CD4-positive, alpha-beta T cell (primary cell): Measurements from ENCODE around the gene ADGRV1. TPM values are rescaled to one million over a fixed set of nuclear protein-coding genes. Genes with fewer than 3 reads are reported as not detected.

Experiments
- ATAC-seq: fragments of 200-7000 bp; cut with Tn5 transposase; one replicate; pipeline ENCODE4 v1.10.0; 2022; ENCODE audit warnings: mild to moderate bottlenecking; ENCODE audit not compliant: poor library complexity
- CTCF ChIA-PET: fragments of 350-600 bp; sonication (Branson Sonifier 250); formaldehyde crosslinking; loops from one replicate; lab custom pipeline; 2021; ENCODE audit warnings: antibody characterized with exemption, inconsistent platforms; lab: Charles Lee
- POLR2A ChIA-PET: fragments of 350-600 bp; sonication (Branson Sonifier 250); formaldehyde crosslinking; loops from one replicate; lab custom pipeline; 2021; ENCODE audit warnings: antibody characterized with exemption, inconsistent platforms; lab: Charles Lee
- DNase-seq, 14 experiments: peaks; one replicate each; pipeline ENCODE4 v3.0.0-alpha.2; 2013 to 2020; ENCODE audit warnings: mixed read lengths in 2 of 14
- H3K27ac ChIP-seq, 2 donors: one replicate each; pipeline versions ENCODE4 v1.5.1 to v1.7.0; 2013; ENCODE audit warnings: low read length in 2 of 2, low read depth in 1 of 2, mild to moderate bottlenecking in 1 of 2
- H3K27me3 ChIP-seq, 2 experiments: 1 replicate in 1 of 2; 2 replicates in 1 of 2; pipeline versions ENCODE4 v1.6.1 to v1.7.0; 2013; ENCODE audit warnings: low read length in 2 of 2, control low read depth in 1 of 2, mild to moderate bottlenecking in 1 of 2, moderate library complexity in 1 of 2; ENCODE audit not compliant: insufficient read depth in 2 of 2, control insufficient read depth in 1 of 2
- H3K36me3 ChIP-seq: one replicate; pipeline ENCODE4 v1.6.1; 2013; ENCODE audit warnings: low read length, control low read depth; ENCODE audit not compliant: insufficient read depth
- H3K4me1 ChIP-seq: one replicate; pipeline ENCODE4 v1.6.1; 2013; ENCODE audit warnings: low read length, control low read depth; ENCODE audit not compliant: insufficient read depth
- H3K4me3 ChIP-seq: one replicate; pipeline ENCODE4 v1.5.1; 2013; ENCODE audit warnings: mild to moderate bottlenecking, low read length, moderate library complexity
- H3K9me3 ChIP-seq, 2 experiments: 1 replicate in 1 of 2; 2 replicates in 1 of 2; pipeline versions ENCODE4 v1.6.1 to v1.7.0; 2013; ENCODE audit warnings: low read length in 2 of 2, mild to moderate bottlenecking in 2 of 2, control low read depth in 1 of 2, moderate library complexity in 1 of 2; ENCODE audit not compliant: control insufficient read depth in 1 of 2, insufficient read depth in 1 of 2
- H3K27ac Mint-ChIP-seq: one replicate; pipeline ENCODE4 v1.8.0; 2020; ENCODE audit warnings: mixed read lengths
- H3K27me3 Mint-ChIP-seq: one replicate; pipeline ENCODE4 v1.8.0; 2021; ENCODE audit warnings: mixed read lengths
- H3K36me3 Mint-ChIP-seq: one replicate; pipeline ENCODE4 v1.8.0; 2021; ENCODE audit warnings: low read depth, mixed read lengths
- H3K4me1 Mint-ChIP-seq: one replicate; pipeline ENCODE4 v1.8.0; 2021; ENCODE audit warnings: low read depth, mixed read lengths
- H3K4me3 Mint-ChIP-seq: one replicate; pipeline ENCODE4 v1.8.0; 2020; ENCODE audit warnings: mild to moderate bottlenecking, mixed read lengths
- H3K9me3 Mint-ChIP-seq: one replicate; pipeline ENCODE4 v1.8.0; 2020; ENCODE audit warnings: mixed read lengths
- intact Hi-C, 2 experiments: fragments of 100-400 bp; cut with DNase I in 1 of 2; cut with micrococcal nuclease in 1 of 2; formaldehyde crosslinking; loops; one replicate each; pipeline versions ENCODE4 v1.15.1 to v1.9.0; 2023 to 2025; cut with DNase I, micrococcal nuclease
- total RNA-seq, 174 experiments: library from RNA in 2 of 174; stranded (reverse) in 2 of 174; gene quantifications; one replicate each; pipeline ENCODE4 v1.2.3 and lab custom pipeline; 2021 to 2026
- TF ChIP-seq, protein P1 (sequence below): fragments of 200-600 bp; IDR thresholded peaks from one replicate; pipeline ENCODE4 v1.8.0; 2022; ENCODE audit warnings: antibody characterized with exemption, mild to moderate bottlenecking

The ADGRV1 gene
- total RNA-seq, 2 experiments from 2014 or later: 0.81 to 1.2 TPM

DNA sequence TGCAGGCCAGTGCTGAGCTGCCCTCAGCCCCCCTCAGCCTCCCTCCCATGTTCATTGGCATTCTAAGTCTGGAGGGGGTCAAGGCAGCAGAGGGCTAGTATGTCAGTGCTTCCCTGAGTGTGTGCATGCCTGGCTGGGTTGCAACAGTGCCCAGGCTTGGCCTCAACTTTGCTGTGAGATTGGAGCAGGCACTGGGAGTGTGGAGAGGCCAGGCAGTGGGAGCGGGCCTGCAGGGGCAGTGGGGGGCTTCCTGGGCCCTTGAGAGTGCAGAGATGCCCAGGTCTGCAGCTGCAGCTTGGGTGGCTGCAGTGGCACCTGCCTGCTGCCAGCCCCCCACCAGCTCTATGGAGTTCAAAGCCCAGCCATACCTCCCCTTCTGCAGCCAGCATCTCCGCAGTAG lies 585.2 kb downstream of the ADGRV1 start:
- Mint-ChIP-seq H3K9me3 (no peaks in the 10 kb centered on the region), H3K36me3 (no peaks in the 10 kb centered on the region), H3K27ac (no peak overlapping the region), H3K4me1 (no peaks in the 10 kb centered on the region), H3K4me3 (no peak overlapping the region), H3K27me3 (no peaks in the 10 kb centered on the region)
- DNase-seq: no peak
- Histone ChIP-seq H3K27ac (no peak overlapping the region), H3K9me3 (peaks cover 0 to 13% of the 10 kb centered on the region in 2 experiments), H3K27me3 (no peaks in the 10 kb centered on the region), H3K4me1 (no peaks in the 10 kb centered on the region), H3K4me3 (no peak overlapping the region), H3K36me3 (no peaks in the 10 kb centered on the region)
- CTCF ChIA-PET: no interaction called here
- POLR2A ChIA-PET: no interaction called here
- ATAC-seq: no peak
- TF ChIP-seq, protein P1, sequence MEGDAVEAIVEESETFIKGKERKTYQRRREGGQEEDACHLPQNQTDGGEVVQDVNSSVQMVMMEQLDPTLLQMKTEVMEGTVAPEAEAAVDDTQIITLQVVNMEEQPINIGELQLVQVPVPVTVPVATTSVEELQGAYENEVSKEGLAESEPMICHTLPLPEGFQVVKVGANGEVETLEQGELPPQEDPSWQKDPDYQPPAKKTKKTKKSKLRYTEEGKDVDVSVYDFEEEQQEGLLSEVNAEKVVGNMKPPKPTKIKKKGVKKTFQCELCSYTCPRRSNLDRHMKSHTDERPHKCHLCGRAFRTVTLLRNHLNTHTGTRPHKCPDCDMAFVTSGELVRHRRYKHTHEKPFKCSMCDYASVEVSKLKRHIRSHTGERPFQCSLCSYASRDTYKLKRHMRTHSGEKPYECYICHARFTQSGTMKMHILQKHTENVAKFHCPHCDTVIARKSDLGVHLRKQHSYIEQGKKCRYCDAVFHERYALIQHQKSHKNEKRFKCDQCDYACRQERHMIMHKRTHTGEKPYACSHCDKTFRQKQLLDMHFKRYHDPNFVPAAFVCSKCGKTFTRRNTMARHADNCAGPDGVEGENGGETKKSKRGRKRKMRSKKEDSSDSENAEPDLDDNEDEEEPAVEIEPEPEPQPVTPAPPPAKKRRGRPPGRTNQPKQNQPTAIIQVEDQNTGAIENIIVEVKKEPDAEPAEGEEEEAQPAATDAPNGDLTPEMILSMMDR: no peak
- intact Hi-C loops: no loop called here

DNA sequence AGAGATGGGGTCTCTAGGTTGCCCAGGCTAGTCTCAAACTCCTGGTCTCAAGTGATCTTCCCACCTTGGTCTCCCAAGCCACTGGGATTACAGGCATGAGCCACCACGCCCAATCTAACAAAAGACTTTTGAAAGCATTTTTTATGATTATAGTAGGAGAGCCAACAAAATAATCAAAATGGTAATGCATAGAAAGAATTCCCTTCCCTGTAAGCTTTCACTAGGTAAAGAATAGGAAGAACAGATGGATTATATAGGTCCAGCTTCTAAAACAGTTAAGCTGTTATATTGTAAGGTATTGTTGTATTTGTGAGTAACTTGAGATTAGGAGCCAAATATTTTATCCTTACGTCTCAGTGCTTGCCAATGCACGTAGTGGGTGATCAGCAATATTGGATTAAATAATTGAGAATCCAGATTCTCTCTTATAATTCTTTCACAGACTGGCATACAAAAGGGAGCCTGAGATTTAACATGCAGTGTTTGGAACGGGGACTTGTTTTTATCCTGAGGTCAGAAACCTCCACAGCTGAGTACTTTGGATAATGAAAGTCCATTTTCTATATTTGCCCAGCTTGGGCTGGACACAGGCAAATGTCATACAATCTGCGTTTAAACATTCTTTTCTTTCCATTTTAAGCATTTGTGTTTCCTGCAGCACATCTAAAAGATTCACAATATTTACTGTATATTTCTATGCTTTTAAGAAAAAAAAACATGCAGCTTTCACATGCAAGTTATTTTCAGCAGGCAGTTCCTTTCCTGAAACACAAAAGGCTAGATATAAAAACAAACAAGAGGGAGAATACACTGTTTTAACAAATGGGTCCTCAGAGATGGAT lies 586.1 kb downstream of the ADGRV1 start:
- no peaks in the 10 kb centered on the region for H3K27me3 Mint-ChIP-seq
- Histone ChIP-seq H3K27me3 (no peaks in the 10 kb centered on the region), H3K4me3 (no peak overlapping the region), H3K36me3 (no peaks in the 10 kb centered on the region), H3K27ac (no peak overlapping the region), H3K4me1 (no peaks in the 10 kb centered on the region), H3K9me3 (peaks cover 0 to 13% of the 10 kb centered on the region in 2 experiments)
- POLR2A ChIA-PET: no interaction called here
- TF ChIP-seq, protein P1: no peak
- DNase-seq (no peak), ATAC-seq (no peak)
- H3K4me3 Mint-ChIP-seq: no peak overlapping the region
- H3K36me3 Mint-ChIP-seq: no peaks in the 10 kb centered on the region
- no peak overlapping the region for H3K27ac Mint-ChIP-seq
- H3K9me3 Mint-ChIP-seq: no peaks in the 10 kb centered on the region
- H3K4me1 Mint-ChIP-seq: no peaks in the 10 kb centered on the region
- intact Hi-C loops: no loop called here
- CTCF ChIA-PET: no interaction called here

DNA sequence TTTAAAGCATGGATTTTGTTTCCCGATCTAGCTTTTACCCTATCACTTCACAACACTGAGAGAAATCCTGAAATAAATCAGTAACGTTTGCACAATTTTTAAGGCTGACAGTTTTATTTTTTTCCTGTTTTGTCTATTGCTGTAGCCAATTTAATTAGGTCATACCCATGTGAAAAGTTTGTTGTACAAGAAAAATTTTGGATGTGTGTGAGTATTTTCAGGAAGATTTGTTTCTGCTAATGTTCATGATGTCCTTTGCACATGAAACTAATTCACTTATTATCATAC lies 586.7 kb downstream of the ADGRV1 start:
- ChIA-PET CTCF (no interaction called here), POLR2A (no interaction called here)
- DNase-seq: no peak
- H3K27me3 Mint-ChIP-seq: no peaks in the 10 kb centered on the region
- no peaks in the 10 kb centered on the region for H3K4me1 Mint-ChIP-seq
- Histone ChIP-seq H3K36me3 (no peaks in the 10 kb centered on the region), H3K4me1 (no peaks in the 10 kb centered on the region), H3K9me3 (peaks cover 0 to 13% of the 10 kb centered on the region in 2 experiments), H3K27ac (no peak overlapping the region), H3K4me3 (no peak overlapping the region), H3K27me3 (no peaks in the 10 kb centered on the region)
- H3K27ac Mint-ChIP-seq: no peak overlapping the region
- H3K9me3 Mint-ChIP-seq: no peaks in the 10 kb centered on the region
- TF ChIP-seq, protein P1: no peak
- H3K4me3 Mint-ChIP-seq: no peak overlapping the region
- H3K36me3 Mint-ChIP-seq: no peaks in the 10 kb centered on the region
- intact Hi-C loops: no loop called here
- ATAC-seq: no peak
